WTC11 (cell line): ENCODE data around the gene ISG20L2. TPM values are rescaled to one million over a fixed set of nuclear protein-coding genes. Genes with fewer than 3 reads are reported as not detected.

ENCODE experiments used
- ATAC-seq: fragments of 200-7000 bp; cut with Tn5 transposase; 2 replicates; pipeline ENCODE4 v1.10.0; 2021; ENCODE audit warnings: mild to moderate bottlenecking, moderate library complexity
- CTCF ChIA-PET: fragments of 300-600 bp; sonication (Branson Sonifier 250); formaldehyde crosslinking; loops from one replicate; lab custom pipeline; 2021; ENCODE audit warnings: antibody characterized with exemption; lab: Charles Lee
- POLR2A ChIA-PET: fragments of 350-600 bp; sonication (Branson Sonifier 250); formaldehyde crosslinking; loops from one replicate; lab custom pipeline; 2021; ENCODE audit warnings: antibody characterized with exemption; lab: Charles Lee
- DNase-seq: peaks from one replicate; pipeline ENCODE4 v3.0.0; 2021; ENCODE audit warnings: low spot score
- H3K27ac Mint-ChIP-seq: 2 replicates; pipeline ENCODE4 v1.8.0; 2021; ENCODE audit warnings: mixed read lengths
- H3K27me3 Mint-ChIP-seq: 2 replicates; pipeline ENCODE4 v1.8.0; 2021; ENCODE audit warnings: low read depth, mild to moderate bottlenecking, moderate library complexity, mixed read lengths
- H3K36me3 Mint-ChIP-seq: 2 replicates; pipeline ENCODE4 v1.8.0; 2021; ENCODE audit warnings: mixed read lengths
- H3K4me1 Mint-ChIP-seq: 2 replicates; pipeline ENCODE4 v1.8.0; 2022; ENCODE audit warnings: mixed read lengths
- H3K4me3 Mint-ChIP-seq: 2 replicates; pipeline ENCODE4 v1.8.0; 2021; ENCODE audit warnings: mild to moderate bottlenecking, moderate library complexity, mixed read lengths
- H3K9me3 Mint-ChIP-seq: 2 replicates; pipeline ENCODE4 v1.8.0; 2021; ENCODE audit warnings: mixed read lengths
- AFF4 ChIP-seq: sonication (generic); formaldehyde crosslinking; IDR thresholded peaks from 2 replicates; pipeline ENCODE4 v1.8.1; 2023; ENCODE audit warnings: mild to moderate bottlenecking, missing genetic modification reagents, borderline replicate concordance
- CREB1 ChIP-seq: sonication (generic); formaldehyde crosslinking; IDR thresholded peaks from 2 replicates; pipeline ENCODE4 v1.8.0; 2023; ENCODE audit warnings: mild to moderate bottlenecking, missing genetic modification reagents
- GRHL2 ChIP-seq: fragments of 250-450 bp; sonication (Bioruptor Pico); IDR thresholded peaks from 2 replicates; pipeline ENCODE4 v1.8.0; 2022; ENCODE audit warnings: mild to moderate bottlenecking, moderate library complexity; ENCODE audit not compliant: insufficient replicate concordance, severe bottlenecking
- MYBL2 ChIP-seq: sonication (generic); formaldehyde crosslinking; IDR thresholded peaks from 2 replicates; pipeline ENCODE4 v1.8.1; 2023; ENCODE audit warnings: mild to moderate bottlenecking, moderate library complexity, missing genetic modification reagents
- NFE2L1 ChIP-seq: sonication (generic); formaldehyde crosslinking; IDR thresholded peaks from 2 replicates; pipeline ENCODE4 v1.8.1; 2023; ENCODE audit warnings: missing genetic modification reagents
- NFYB ChIP-seq: sonication (generic); formaldehyde crosslinking; conservative IDR thresholded peaks from 2 replicates; pipeline ENCODE4 v1.8.0; 2022; ENCODE audit warnings: low read depth, missing genetic modification reagents
- NR3C1 ChIP-seq: sonication (generic); formaldehyde crosslinking; conservative IDR thresholded peaks from 2 replicates; pipeline ENCODE4 v1.8.1; 2023; ENCODE audit warnings: low read depth, mild to moderate bottlenecking, missing genetic modification reagents
- OVOL2 ChIP-seq: fragments of 250-450 bp; sonication (Bioruptor Pico); IDR thresholded peaks from 2 replicates; pipeline ENCODE4 v1.9.0; 2021; ENCODE audit warnings: mild to moderate bottlenecking, borderline replicate concordance
- PREB ChIP-seq: sonication (generic); formaldehyde crosslinking; IDR thresholded peaks from 2 replicates; pipeline ENCODE4 v1.8.1; 2022; ENCODE audit warnings: mild to moderate bottlenecking, missing genetic modification reagents, moderate library complexity, borderline replicate concordance
- RELA ChIP-seq: sonication (generic); formaldehyde crosslinking; IDR thresholded peaks from 2 replicates; pipeline ENCODE4 v1.8.1; 2022; ENCODE audit warnings: missing genetic modification reagents, mild to moderate bottlenecking, borderline replicate concordance
- SMAD3 ChIP-seq: sonication (generic); formaldehyde crosslinking; IDR thresholded peaks from 2 replicates; pipeline ENCODE4 v1.8.0; 2022; ENCODE audit warnings: missing genetic modification reagents, mild to moderate bottlenecking, borderline replicate concordance
- STAT6 ChIP-seq: sonication (generic); formaldehyde crosslinking; conservative IDR thresholded peaks from 2 replicates; pipeline ENCODE4 v1.8.1; 2023; ENCODE audit warnings: mild to moderate bottlenecking, low read depth, missing genetic modification reagents, moderate library complexity
- TCF7 ChIP-seq: sonication (generic); formaldehyde crosslinking; IDR thresholded peaks from 2 replicates; pipeline ENCODE4 v1.8.0; 2022; ENCODE audit warnings: mild to moderate bottlenecking, low read depth, missing genetic modification reagents, moderate library complexity
- ZNF219 ChIP-seq: sonication (generic); formaldehyde crosslinking; IDR thresholded peaks from 2 replicates; pipeline ENCODE4 v1.8.0; 2023; ENCODE audit warnings: missing genetic modification reagents, mild to moderate bottlenecking, borderline replicate concordance
- ZNF423 ChIP-seq: fragments of 250-450 bp; sonication (Bioruptor Pico); IDR thresholded peaks from 2 replicates; pipeline ENCODE4 v2.1.2; 2022; ENCODE audit warnings: mild to moderate bottlenecking, moderate library complexity
- ZNF671 ChIP-seq: fragments of 250-450 bp; sonication (Bioruptor Pico); IDR thresholded peaks from 2 replicates; pipeline ENCODE4 v1.8.0; 2021; ENCODE audit warnings: mild to moderate bottlenecking
- total RNA-seq: library from RNA; stranded (reverse); gene quantifications from 3 replicates; pipeline ENCODE4 v1.2.3, GENCODE V29; 2021
- TF ChIP-seq, protein P1 (sequence below): sonication (generic); formaldehyde crosslinking; IDR thresholded peaks from 2 replicates; pipeline ENCODE4 v1.8.0; 2022; ENCODE audit warnings: mild to moderate bottlenecking, missing genetic modification reagents
- TF ChIP-seq, protein P2 (sequence below): sonication (generic); formaldehyde crosslinking; IDR thresholded peaks from 2 replicates; pipeline ENCODE4 v1.8.1; 2023; ENCODE audit warnings: mild to moderate bottlenecking, moderate library complexity, missing genetic modification reagents

ISG20L2 gene
- total RNA-seq, 1 experiment from 2014 or later = 43.8 TPM

DNA sequence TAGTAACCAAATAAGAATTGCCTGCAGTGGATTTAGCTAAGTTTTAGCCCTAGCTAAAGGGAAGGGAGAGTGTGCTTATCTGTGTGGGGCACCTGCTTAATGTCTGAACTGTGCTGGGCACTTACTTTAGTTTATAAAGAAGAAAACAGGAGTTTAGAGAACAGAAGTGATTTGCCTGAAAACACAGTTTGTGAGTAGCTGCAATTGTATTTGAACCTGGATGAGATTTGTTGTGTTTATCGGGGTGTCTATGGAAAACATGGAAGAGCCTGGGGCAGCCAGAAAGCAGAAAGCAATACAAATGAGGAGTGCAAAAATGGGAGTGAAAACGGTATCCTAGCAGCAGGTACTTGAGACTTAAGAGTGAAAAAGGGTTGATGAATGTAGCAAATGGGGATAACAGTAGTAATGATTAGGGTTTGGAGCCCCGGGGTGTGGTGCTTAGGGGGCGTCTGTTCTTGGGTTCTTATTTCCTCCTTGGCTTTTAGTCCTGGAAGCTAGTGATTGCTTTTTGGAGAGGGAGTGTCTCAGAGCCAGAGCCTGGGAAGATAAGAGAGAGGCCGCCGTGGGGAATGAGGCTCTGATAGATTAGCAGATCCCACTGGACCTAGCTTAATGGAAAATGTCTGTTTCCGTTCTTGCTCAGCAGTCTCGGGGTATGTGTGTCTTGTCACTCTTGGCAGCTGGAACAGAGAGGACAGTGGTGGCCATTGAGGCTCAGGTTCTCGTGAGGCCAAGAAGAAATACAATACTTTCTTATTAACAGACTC, 44.3 kb upstream of the ISG20L2 start (continued):
- TF ChIP-seq AFF4 (no peak), ZNF423 (no peak), NFE2L1 (CRISPR knock-in tag) (no peak), MYBL2 (no peak), STAT6 (CRISPR knock-in tag) (no peak), RELA (no peak)

GRCh38 chr1:156772222-156772621, 43.7 kb upstream of the ISG20L2 start:
- POLR2A ChIA-PET = interaction anchor here (0.6 kb wide), 1 partner anchor 8 kb away, joined by 4 read pairs; no protein-coding TSS in a partner anchor
- DNase-seq (no peak), ATAC-seq (no peak)
- peaks cover 16% of the 10 kb centered on the region for H3K36me3 Mint-ChIP-seq
- H3K27ac Mint-ChIP-seq = no peak overlapping the region; the same call in 1 of the 2 replicates
- CTCF ChIA-PET = interaction anchor here (0.6 to 2.3 kb wide), 4 partner anchors 20 to 95 kb away, joined by 3 to 6 read pairs (median 4); partner anchors contain the start of genes MRPL24 and NES
- no peaks in the 10 kb centered on the region for H3K9me3 Mint-ChIP-seq
- peaks cover 27% of the 10 kb centered on the region for H3K4me1 Mint-ChIP-seq
- no peaks in the 10 kb centered on the region for H3K27me3 Mint-ChIP-seq
- no peak overlapping the region for H3K4me3 Mint-ChIP-seq
- TF ChIP-seq PREB (no peak), CREB1 (no peak), SMAD3 (CRISPR knock-in tag) (no peak), ZNF219 (no peak), NFE2L1 (CRISPR knock-in tag) (no peak), NFYB (CRISPR knock-in tag) (no peak), AFF4 (no peak), NR3C1 (CRISPR knock-in tag) (no peak), OVOL2 (CRISPR knock-in tag) (no peak), ZNF671 (CRISPR knock-in tag) (no peak), GRHL2 (no peak), TCF7 (no peak)
- TF ChIP-seq, protein P1, sequence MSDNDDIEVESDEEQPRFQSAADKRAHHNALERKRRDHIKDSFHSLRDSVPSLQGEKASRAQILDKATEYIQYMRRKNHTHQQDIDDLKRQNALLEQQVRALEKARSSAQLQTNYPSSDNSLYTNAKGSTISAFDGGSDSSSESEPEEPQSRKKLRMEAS (CRISPR knock-in tag) = no peak
- TF ChIP-seq, protein P2, sequence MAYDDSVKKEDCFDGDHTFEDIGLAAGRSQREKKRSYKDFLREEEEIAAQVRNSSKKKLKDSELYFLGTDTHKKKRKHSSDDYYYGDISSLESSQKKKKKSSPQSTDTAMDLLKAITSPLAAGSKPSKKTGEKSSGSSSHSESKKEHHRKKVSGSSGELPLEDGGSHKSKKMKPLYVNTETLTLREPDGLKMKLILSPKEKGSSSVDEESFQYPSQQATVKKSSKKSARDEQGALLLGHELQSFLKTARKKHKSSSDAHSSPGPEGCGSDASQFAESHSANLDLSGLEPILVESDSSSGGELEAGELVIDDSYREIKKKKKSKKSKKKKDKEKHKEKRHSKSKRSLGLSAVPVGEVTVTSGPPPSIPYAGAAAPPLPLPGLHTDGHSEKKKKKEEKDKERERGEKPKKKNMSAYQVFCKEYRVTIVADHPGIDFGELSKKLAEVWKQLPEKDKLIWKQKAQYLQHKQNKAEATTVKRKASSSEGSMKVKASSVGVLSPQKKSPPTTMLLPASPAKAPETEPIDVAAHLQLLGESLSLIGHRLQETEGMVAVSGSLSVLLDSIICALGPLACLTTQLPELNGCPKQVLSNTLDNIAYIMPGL (CRISPR knock-in tag) = no peak
